Natural killer cell (primary cell): ENCODE results near the gene RBM45. TPM values are rescaled to one million over a fixed set of nuclear protein-coding genes. Genes with fewer than 3 reads are reported as not detected.
"Not testable (repeated sequence)": the region's sequence is repeated elsewhere in the genome, so short reads cannot be mapped to it uniquely, and the experiment has no call there.

Experiments
- ATAC-seq, 3 donors: fragments of 150-1000 bp in 2 of 3; fragments of 200-7000 bp in 1 of 3; cut with Tn5 transposase; 1 replicate in 1 of 3; 2 replicates in 2 of 3; pipeline ENCODE4 v1.10.0; 2021; ENCODE audit warnings: mild to moderate bottlenecking in 2 of 3, moderate library complexity in 2 of 3
- DNase-seq, 2 donors: peaks; one replicate each; pipeline versions ENCODE4 v3.0.0 to v3.0.0-alpha.2; 2013 to 2021; ENCODE audit warnings: mixed read lengths in 1 of 2
- H3K27ac ChIP-seq: one replicate; pipeline ENCODE4 v1.5.1; 2013; ENCODE audit warnings: mild to moderate bottlenecking, low read length
- H3K27me3 ChIP-seq: one replicate; pipeline ENCODE4 v1.6.1; 2013; ENCODE audit warnings: low read length; ENCODE audit not compliant: control insufficient read depth, insufficient read depth
- H3K36me3 ChIP-seq: one replicate; pipeline ENCODE4 v1.6.1; 2013; ENCODE audit warnings: low read length; ENCODE audit not compliant: control insufficient read depth, insufficient read depth
- H3K4me1 ChIP-seq: one replicate; pipeline ENCODE4 v1.6.1; 2013; ENCODE audit warnings: low read length; ENCODE audit not compliant: control insufficient read depth, insufficient read depth
- H3K4me3 ChIP-seq: one replicate; pipeline ENCODE4 v1.5.1; 2013; ENCODE audit warnings: low read length
- H3K9me3 ChIP-seq: one replicate; pipeline ENCODE4 v1.6.1; 2013; ENCODE audit warnings: low read length; ENCODE audit not compliant: control insufficient read depth, insufficient read depth
- H3K27ac Mint-ChIP-seq, 2 donors: one replicate each; pipeline ENCODE4 v1.8.0; 2022; ENCODE audit warnings: mild to moderate bottlenecking in 2 of 2, mixed read lengths in 2 of 2, moderate library complexity in 1 of 2
- H3K27me3 Mint-ChIP-seq, 2 donors: one replicate each; pipeline ENCODE4 v1.8.0; 2022; ENCODE audit warnings: low read depth in 2 of 2, mixed read lengths in 2 of 2
- H3K36me3 Mint-ChIP-seq: one replicate; pipeline ENCODE4 v1.8.0; 2022; ENCODE audit warnings: mixed read lengths
- H3K4me1 Mint-ChIP-seq, 2 donors: one replicate each; pipeline ENCODE4 v1.8.0; 2022; ENCODE audit warnings: mixed read lengths in 2 of 2
- H3K4me3 Mint-ChIP-seq: one replicate; pipeline ENCODE4 v1.8.0; 2022; ENCODE audit warnings: mild to moderate bottlenecking, moderate library complexity, mixed read lengths
- H3K9me3 Mint-ChIP-seq, 2 donors: one replicate each; pipeline ENCODE4 v1.8.0; 2022; ENCODE audit warnings: mixed read lengths in 2 of 2
- CTCF ChIP-seq: fragments of 200-600 bp; IDR thresholded peaks from one replicate; pipeline ENCODE4 v1.8.0; 2022; ENCODE audit warnings: antibody characterized with exemption
- WGBS: methylation state at CpG from one replicate; pipeline ENCODE4 v1.1.7; 2013; ENCODE audit warnings: missing lambda C conversion rate; ENCODE audit not compliant: insufficient coverage; 5-methylcytosine and 5-hydroxymethylcytosine counted together
- intact Hi-C: fragments of 100-400 bp; cut with micrococcal nuclease; formaldehyde crosslinking; loops from one replicate; pipeline ENCODE4 v1.14.2; 2022
- total RNA-seq, 4 donors: library from RNA; stranded (reverse); fragments of 120-200 nt in 1 of 4; gene quantifications; one replicate each; pipeline versions ENCODE4 v1.2.3 to v1.2.4, GENCODE V29; 2013 to 2022

Gene RBM45
- total RNA-seq, 3 donors from 2014 or later (not counting 1 experiment from before 2014, with no cell fraction given), result 7.8 to 10.9 (median 9.1) TPM

GRCh38 chr2:178143481-178143880 lies 31.2 kb downstream of the RBM45 start:
- no peak for ATAC-seq
- Histone ChIP-seq H3K27ac (no peak overlapping the region), H3K4me1 (no peaks in the 10 kb centered on the region), H3K36me3 (no peaks in the 10 kb centered on the region), H3K4me3 (no peak overlapping the region), H3K27me3 (peaks cover 7% of the 10 kb centered on the region), H3K9me3 (no peaks in the 10 kb centered on the region)
- no peaks in the 10 kb centered on the region for H3K36me3 Mint-ChIP-seq
- no peak for TF ChIP-seq CTCF
- H3K4me3 Mint-ChIP-seq, result no peak overlapping the region
- peaks cover 9 to 31% of the 10 kb centered on the region in 2 donors for H3K27me3 Mint-ChIP-seq
- DNase-seq, result no peak
- intact Hi-C loops, result no loop called here
- no peaks in the 10 kb centered on the region for H3K9me3 Mint-ChIP-seq
- H3K4me1 Mint-ChIP-seq, result no peaks in the 10 kb centered on the region
- H3K27ac Mint-ChIP-seq, result no peak overlapping the region

- no peak overlapping the region for H3K4me3 ChIP-seq
- no peak for ATAC-seq
- peaks cover 3% of the 10 kb centered on the region for H3K27me3 ChIP-seq
- 79% methylated on average over 3 of the region's 3 CpGs for WGBS
- H3K9me3 Mint-ChIP-seq, result peaks cover 0 to 3% of the 10 kb centered on the region in 2 donors
- no peak for TF ChIP-seq CTCF
- intact Hi-C loops, result no loop called here
- DNase-seq, result no peak
- H3K4me1 Mint-ChIP-seq, result no peaks in the 10 kb centered on the region
- H3K4me3 Mint-ChIP-seq, result no peak overlapping the region
- H3K27ac Mint-ChIP-seq, result no peak overlapping the region
- no peaks in the 10 kb centered on the region for H3K36me3 Mint-ChIP-seq
- no peaks in the 10 kb centered on the region for H3K9me3 ChIP-seq
- peaks cover 2 to 11% of the 10 kb centered on the region in 2 donors for H3K27me3 Mint-ChIP-seq
- no peaks in the 10 kb centered on the region for H3K36me3 ChIP-seq
- H3K4me1 ChIP-seq, result no peaks in the 10 kb centered on the region
- H3K27ac ChIP-seq, result no peak overlapping the region
Observed at GRCh38 chr2:178152033-178152432, 39.8 kb downstream of the RBM45 start.

- no peak overlapping the region for H3K4me3 ChIP-seq
- ATAC-seq (no peak), DNase-seq (no peak)
- intact Hi-C loops, result no loop called here
- H3K27me3 ChIP-seq, result peaks cover 2% of the 10 kb centered on the region
- H3K9me3 ChIP-seq, result no peaks in the 10 kb centered on the region
- H3K4me1 Mint-ChIP-seq, result no peaks in the 10 kb centered on the region
- no peak for TF ChIP-seq CTCF
- 50% methylated on average over 2 of the region's 4 CpGs for WGBS
- no peak overlapping the region for H3K4me3 Mint-ChIP-seq
- H3K27ac Mint-ChIP-seq, result no peak overlapping the region
- no peaks in the 10 kb centered on the region for H3K36me3 Mint-ChIP-seq
- H3K36me3 ChIP-seq, result no peaks in the 10 kb centered on the region
- H3K4me1 ChIP-seq, result no peaks in the 10 kb centered on the region
- no peak overlapping the region for H3K27ac ChIP-seq
- H3K9me3 Mint-ChIP-seq, result peaks cover 0 to 3% of the 10 kb centered on the region in 2 donors
- H3K27me3 Mint-ChIP-seq, result peaks cover 2 to 11% of the 10 kb centered on the region in 2 donors
Observed at GRCh38 chr2:178152542-178152941, 40.3 kb downstream of the RBM45 start.

GRCh38 chr2:178152977-178153376 lies 40.7 kb downstream of the RBM45 start:
- H3K4me3 Mint-ChIP-seq, result no peak overlapping the region
- H3K27me3 Mint-ChIP-seq, result peaks cover 6 to 9% of the 10 kb centered on the region in 2 donors
- H3K9me3 ChIP-seq, result no peaks in the 10 kb centered on the region
- no CpG with 5 or more reads among the region's 1 CpG for WGBS
- no peak for ATAC-seq
- no peaks in the 10 kb centered on the region for H3K36me3 Mint-ChIP-seq
- intact Hi-C loops, result no loop called here
- DNase-seq, result no peak
- H3K9me3 Mint-ChIP-seq, result peaks cover 0 to 3% of the 10 kb centered on the region in 2 donors
- no peak overlapping the region for H3K27ac Mint-ChIP-seq
- no peaks in the 10 kb centered on the region for H3K4me1 Mint-ChIP-seq
- no peak overlapping the region for H3K4me3 ChIP-seq
- no peak for TF ChIP-seq CTCF
- H3K4me1 ChIP-seq, result no peaks in the 10 kb centered on the region
- H3K36me3 ChIP-seq, result no peaks in the 10 kb centered on the region
- H3K27me3 ChIP-seq, result no peaks in the 10 kb centered on the region
- no peak overlapping the region for H3K27ac ChIP-seq

- H3K9me3 Mint-ChIP-seq, H3K4me1 Mint-ChIP-seq, ATAC-seq, H3K27me3 ChIP-seq, H3K4me1 ChIP-seq, H3K27ac ChIP-seq, H3K36me3 ChIP-seq, intact Hi-C loops, DNase-seq, H3K4me3 Mint-ChIP-seq, H3K4me3 ChIP-seq, H3K9me3 ChIP-seq, H3K27ac Mint-ChIP-seq, H3K36me3 Mint-ChIP-seq: not testable (repeated sequence)
- WGBS, result 84% methylated on average over 1 of the region's 1 CpG
- peaks cover 8 to 13% of the 10 kb centered on the region in 2 donors for H3K27me3 Mint-ChIP-seq
Observed at GRCh38 chr2:178153878-178154277, 41.6 kb downstream of the RBM45 start.
